Astrocyte of the hippocampus (primary cell): Measurements from ENCODE around the gene COIL.
"Not testable (repeated sequence)": the region's sequence is repeated elsewhere in the genome, so short reads cannot be mapped to it uniquely, and the experiment has no call there.

Source experiments
- DNase-seq: peaks from one replicate; pipeline ENCODE4 v3.0.0; 2011; ENCODE audit warnings: low read depth, low spot score

The COIL gene, protein sequence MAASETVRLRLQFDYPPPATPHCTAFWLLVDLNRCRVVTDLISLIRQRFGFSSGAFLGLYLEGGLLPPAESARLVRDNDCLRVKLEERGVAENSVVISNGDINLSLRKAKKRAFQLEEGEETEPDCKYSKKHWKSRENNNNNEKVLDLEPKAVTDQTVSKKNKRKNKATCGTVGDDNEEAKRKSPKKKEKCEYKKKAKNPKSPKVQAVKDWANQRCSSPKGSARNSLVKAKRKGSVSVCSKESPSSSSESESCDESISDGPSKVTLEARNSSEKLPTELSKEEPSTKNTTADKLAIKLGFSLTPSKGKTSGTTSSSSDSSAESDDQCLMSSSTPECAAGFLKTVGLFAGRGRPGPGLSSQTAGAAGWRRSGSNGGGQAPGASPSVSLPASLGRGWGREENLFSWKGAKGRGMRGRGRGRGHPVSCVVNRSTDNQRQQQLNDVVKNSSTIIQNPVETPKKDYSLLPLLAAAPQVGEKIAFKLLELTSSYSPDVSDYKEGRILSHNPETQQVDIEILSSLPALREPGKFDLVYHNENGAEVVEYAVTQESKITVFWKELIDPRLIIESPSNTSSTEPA

DNA sequence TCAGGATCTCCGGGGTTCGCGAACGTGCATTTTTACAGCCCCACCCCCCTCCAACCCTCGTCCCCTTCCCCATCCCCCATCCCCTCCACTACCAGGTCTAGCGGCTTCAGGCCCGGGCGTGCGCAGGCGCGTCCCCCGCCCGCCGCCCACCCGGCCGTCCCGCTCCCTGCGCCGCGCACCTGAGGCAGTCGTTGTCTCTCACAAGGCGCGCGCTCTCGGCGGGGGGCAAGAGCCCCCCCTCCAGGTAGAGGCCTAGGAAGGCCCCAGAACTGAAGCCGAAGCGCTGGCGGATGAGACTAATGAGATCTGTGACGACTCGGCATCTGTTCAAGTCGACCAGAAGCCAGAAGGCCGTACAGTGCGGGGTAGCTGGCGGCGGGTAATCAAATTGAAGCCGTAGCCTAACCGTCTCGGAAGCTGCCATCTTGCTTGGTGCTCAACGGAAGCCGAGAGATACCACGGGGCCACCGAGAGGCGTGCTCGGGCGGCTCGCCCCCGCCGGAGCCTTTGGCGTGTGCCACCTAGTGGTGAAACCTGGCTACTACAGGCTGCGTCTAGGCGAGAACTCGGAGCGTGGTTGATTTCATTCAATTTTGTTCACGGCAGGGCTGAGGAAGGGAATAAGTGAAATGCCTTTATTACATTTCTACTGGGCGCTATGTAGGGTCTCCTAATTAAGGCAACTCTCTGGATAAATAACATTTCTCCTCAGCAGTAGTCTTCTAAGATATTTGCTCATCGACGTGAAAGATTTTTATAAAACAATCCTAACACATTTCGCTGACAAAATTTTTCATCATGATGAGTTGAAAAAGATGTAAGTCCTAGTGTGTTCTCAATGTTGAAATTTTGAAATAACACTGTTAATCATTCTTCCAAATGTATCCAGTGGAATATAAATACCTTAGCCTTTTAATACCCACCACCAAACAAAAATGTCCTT, at the start of gene COIL:
Gene COIL (minus strand): TSS at position 455 of the 943 bp plus-strand sequence. CDS start 31 bp downstream, at position 424.
- DNase-seq, result peak; percentile 97

DNA sequence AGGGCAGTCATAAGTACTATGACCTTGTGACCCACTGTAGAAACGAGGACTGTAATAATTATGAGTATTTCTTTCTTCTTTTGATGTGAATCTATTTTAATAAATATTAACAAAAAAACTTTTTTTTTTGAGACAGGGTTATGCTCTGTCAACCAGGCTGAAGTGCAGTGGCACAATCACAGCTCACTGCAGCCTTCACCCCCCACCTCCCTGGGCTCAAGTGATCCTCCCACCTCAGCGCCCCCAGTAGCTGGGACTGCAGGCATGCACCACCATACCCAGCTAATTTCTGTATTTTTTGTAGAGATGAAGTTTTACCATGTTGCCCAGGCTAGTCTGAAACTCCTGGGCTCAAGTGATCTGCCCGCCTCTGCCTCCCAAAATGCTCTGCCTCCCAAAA, 49.6 kb upstream of the COIL start:
- no peak for DNase-seq

DNA sequence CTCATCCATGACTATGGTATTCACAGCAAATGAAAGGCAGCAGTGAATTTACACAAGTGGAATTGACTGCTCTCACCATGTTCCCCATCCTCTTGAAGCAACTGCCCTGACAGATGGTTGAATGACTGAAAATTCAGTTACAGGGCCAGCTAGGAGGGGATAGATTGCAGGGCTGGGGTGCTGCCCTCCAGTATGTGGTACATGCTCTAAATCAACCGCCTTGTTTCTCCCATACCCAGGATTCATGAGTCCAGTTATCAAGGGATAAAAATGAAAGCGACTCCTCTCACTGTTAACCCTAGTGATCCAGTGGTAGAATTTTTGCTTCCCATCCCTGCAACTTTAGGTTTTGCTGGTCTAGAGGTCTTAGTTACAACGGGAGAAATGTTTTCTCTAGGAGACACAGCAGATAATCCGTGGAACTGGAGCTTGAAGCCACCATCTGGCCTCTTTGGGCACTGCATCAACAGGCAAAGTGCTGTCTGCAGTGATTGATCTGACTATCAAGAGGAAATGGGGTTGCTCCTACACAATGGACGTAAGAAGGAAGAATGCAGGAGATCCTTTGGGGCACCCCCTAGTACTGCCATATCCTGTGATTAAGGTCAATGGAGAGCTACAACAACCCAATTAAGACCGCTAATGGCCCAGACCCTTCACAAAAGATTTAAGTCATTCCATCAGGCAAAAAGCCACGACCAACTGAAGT, 49.0 kb upstream of the COIL start:
- peak; percentile 51 for DNase-seq

DNA sequence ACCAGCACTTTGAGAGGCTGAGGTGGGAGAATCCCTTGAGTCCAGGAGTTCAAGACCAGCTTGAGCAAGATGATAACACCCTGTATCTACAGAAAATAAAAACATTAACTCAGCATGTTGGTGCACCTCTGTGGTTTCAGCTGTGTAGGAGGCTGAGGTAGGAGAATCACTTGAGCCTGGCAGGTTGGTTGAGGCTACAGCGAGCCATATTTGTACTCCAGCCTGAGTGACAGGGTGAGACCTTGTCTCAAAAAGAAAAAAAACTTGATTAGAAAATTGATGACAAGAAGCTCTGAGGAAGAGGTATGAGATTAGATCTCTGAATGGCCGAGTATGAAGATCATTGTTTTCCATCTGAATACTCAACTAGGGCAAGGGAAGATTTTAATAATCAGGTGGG, 48.1 kb upstream of the COIL start:
- DNase-seq, result no peak

DNA sequence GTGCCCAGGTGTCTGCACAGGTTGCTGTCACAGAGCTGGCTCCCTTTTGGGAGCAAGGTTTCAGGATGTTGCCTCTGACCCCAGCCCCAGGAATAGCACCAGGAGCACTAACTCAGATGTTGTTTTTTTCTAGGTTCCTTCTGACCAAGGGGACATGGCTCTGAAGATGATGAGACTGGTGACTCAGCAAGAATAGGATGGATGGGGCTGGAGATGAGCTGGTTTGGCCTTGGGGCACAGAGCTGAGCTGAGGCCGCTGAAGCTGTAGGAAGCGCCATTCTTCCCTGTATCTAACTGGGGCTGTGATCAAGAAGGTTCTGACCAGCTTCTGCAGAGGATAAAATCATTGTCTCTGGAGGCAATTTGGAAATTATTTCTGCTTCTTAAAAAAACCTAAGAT, 45.2 kb upstream of the COIL start:
- DNase-seq, result no peak

DNA sequence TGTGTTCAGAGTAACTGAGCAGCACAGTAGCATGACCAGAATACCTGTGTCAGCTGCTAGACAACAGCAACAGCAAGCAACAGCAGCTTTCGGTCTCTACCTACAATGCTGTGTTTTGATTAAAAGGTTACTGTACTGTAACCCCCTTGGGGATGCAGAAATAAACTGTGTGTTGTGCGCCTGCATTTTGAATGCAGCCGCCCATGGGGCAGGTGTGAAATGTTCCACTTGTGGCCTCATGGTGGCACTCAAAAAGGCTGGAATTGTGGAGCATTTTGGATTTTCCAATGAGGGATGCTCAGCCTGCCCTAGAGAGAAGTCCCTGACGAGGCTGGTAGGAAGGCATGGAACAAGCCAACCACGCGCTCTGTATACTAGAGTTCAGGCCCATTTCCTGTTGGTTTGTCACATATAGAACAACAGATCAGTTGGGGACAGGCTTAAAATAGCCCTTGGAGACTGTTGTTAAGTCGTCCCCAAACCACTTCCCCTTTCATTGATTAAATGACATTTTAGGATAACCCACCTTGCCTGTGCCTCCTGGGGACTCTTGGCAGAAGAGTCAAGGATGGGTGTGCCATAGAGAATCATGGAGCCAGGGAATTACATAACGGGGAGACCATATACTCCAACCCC, 44.2 kb upstream of the COIL start:
- DNase-seq, result no peak

DNA sequence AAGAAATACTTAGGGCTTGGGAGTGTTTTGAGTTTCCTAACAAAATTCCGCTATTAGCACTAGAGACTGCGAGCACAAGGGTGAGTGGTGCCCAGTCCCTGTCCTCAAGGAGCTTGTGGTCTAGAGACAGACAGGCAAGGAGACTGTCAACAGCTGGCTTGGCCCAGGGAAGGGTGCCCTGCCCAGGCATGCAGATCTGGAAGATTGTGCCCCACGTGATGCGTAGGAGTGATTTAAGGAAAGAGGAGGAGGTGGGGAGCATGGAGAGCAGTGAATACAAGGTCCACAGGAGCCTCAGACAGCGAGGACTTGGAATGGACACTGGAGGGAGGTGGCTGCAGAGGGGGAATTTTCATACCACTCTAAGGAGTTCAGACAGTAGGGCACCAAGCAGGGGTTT, 42.1 kb upstream of the COIL start:
- no peak for DNase-seq

DNA sequence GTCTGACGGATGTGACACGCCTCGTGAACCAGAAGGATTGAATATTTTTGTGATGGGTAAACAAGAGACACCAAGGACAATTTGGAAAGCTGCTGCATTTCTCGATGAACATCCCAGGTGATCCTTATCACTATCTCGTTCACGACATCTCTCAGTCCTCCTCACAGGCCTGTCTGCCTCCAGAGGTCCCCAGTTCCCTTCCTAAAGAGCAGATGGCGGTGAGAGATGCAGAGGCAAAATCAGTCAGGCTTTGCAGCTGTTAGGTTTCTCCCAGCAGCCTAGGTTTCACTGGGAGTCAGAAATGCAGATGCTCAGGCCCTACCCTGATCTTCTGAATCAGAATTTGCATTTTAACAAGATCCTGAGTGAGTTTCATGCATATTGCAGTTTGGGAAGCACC, 40.7 kb upstream of the COIL start:
- no peak for DNase-seq

DNA sequence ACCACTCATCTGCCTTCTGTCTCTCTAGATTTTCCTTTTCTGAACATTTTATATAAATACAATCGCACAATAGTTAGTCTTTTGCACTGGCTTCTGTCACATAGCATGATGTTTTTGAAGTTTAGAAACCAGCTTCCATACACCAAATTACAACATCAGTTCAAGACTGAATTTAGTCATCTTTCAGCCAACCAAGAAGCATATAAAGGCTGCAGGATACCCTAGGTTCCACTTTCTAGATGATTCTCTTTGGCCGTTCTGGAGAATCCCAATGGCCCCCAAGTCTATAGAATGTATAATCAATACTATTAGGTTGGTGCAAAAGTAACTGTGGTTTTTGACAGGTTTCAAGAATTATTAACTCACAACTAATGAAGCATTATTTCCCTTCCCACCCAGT, 36.5 kb upstream of the COIL start:
- no peak for DNase-seq

DNA sequence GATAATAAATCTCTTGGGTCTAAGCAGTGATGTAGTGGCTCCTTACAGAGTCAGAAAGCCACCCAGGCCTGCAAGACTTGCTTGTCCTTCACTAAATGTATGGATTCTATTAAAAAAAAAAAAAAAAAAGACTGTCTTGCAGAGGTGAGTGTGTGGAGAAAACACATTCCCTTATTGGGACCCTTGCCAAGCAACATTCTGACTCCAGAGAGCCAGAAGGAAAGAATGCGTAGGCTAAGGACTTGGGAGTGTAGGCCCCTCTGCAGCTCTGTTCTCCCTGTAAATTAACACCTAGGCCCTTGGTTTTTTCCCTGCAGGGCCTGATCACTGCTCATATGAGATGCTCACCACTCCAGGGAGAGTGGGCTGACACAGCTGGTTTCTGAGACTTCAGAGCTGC, 34.9 kb upstream of the COIL start:
- peak; percentile 55 for DNase-seq

DNA sequence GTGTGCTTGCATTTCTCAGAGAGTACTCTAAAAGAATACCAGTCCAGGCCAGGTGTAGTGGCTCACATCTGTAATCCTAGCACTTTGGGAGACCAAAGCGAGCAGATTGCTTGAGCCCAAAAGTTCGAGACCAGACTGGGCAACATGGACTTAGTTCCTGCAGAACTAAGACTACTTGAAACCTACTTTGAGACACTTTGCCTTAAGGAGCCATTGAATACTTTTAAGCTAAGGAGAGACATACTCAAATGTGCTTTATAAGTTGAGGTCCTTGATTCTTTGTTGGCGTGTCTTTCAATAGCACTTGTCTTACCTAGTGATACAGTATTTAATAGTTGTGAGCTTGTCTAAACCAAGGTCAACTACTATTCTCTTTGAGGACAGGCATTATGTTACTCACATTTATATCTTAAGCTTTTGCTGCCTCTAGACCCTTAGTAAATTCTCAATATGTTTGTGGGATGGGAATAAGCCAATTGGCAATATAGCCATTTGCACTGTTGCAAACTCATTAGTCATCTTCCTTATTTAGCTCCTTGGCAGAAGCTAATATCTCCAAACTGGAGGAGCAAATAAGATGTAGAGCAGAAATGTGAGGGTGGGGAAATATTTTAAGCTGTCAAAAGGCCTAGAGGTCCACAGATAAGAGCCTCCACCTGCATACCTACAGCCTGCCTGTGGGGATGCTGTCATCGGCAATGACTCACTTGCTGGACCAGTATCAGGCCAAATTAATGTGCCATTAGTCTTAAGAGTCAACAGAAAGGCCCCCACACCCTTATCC, 33.4 kb upstream of the COIL start:
- peak; percentile 65 for DNase-seq

DNA sequence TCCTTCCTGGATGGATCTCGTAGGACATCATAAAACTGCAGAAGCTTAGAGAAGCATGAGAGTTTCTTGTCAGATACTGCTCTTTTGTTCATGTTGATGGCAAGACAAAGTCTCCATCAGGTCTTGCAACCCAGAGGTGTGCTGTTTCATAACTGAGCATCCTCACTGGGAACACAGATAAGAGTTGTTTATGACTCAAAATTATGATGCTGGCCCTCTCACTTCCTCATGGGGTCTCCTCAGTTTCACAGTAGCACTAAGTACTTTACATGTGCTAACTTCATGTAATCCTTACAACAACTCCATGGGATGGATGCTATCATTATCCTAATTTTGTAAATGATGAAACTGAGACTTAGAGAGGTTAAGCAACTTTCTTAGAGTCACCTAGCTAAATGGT, 31.5 kb upstream of the COIL start:
- DNase-seq, result no peak

DNA sequence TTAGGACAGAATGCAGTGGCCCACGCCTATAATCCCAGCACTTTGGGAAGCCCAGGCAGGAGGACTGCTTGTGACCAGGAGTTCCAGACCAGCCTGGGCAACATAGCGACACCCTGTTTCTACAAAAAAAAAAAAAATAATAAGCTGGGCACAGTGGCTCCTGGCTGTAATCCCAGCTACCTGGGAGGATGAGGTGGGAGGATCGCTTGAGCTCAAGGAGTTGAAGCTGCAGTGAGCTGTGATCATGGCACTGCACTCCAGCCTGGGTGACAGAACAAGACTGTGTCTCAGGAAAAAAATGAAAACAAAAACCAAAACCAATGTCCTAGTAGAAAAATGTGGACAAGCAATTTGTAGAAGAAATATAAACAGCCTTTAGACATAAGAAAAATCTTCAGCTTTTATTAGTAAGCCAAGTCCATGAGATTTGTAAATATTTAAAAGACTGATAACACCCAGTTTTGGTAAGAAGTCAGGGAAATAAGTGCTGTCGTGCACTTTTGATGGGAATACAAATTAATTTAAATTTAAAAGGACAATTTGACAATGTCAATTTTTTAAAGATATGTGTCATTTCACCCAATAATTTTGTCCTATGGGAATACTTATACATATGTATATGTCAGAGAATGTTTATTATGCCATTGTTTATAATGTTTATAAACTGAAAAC, 28.2 kb upstream of the COIL start:
- DNase-seq, result no peak

DNA sequence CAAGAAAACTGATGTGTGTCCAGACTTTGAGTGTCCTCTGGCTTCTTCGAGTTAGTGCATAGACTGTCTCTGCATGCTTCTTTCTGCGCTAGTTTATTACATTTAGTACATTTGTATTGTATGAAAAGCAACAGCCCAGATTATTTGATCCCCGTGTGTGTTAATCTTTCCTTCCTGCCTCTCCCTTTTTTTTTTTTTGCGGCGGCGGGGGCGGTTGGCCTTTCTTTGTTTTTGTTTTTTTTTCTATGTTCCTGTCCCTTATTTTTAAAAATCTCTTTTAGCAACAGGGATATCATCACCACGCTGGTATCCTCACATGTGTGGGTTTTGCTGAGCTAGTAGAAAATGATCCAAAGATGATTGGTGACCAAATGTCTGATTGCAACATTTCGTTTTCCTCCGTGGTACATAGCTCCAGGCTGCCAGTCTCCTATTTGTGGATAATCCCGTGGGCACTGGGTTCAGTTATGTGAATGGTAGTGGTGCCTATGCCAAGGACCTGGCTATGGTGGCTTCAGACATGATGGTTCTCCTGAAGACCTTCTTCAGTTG, 26.5 kb upstream of the COIL start:
- no peak for DNase-seq

DNA sequence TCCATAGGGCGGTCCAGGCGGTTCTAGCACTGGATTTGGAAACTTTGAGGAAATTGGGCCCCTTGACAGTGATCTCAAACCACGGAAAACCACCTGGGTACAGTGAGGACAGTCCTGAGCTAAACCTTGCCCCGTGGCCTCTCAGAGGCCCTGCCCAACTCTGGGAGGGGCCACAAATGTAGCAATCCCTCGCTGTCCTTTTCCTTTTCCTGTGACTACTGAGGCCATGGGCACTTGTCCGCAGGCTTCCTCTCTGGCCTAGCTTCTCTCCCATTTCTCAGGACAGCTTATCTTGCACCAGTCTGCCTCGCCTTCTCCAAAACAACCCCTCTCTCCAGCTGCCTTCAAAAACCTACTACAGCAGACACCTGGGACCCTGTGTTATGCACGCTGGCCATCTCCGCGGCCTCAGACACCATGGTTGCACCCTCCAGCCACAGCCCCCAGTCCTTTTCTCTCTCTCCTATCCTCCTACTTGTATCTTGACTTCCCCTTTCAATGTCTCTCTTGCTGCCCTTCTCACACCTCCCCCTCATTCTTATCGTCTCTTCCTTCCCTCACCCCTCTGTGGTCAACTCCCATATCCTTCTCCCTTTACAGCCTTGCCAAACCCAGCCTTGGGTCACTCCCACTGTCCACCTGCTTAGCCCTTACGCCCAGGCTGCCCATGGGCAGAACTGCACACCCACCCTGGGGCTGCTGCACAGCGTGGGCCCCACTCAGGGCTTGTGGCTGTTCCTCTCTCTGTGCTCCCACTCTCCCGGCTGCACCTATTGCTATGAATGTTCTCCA, 24.7 kb upstream of the COIL start:
- no peak for DNase-seq

DNA sequence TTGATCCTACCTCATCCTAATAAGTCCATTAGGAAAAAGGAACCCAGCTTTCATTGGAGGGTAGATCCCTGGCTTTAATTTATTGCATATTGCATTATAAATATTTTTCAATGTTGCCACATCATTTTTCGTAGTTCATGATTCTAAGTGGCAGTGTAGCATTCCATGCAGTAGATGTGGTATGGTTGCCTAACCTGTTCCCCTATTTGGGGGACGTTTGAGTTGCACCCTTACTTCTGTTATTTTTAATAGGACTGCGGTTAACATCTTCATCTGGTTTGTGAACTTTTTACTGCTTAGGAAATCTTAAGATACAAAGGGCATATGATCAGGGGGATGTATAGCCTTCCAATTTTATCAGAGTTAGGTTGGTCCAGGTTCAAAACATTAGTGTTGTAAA, 22.5 kb upstream of the COIL start:
- no peak for DNase-seq

DNA sequence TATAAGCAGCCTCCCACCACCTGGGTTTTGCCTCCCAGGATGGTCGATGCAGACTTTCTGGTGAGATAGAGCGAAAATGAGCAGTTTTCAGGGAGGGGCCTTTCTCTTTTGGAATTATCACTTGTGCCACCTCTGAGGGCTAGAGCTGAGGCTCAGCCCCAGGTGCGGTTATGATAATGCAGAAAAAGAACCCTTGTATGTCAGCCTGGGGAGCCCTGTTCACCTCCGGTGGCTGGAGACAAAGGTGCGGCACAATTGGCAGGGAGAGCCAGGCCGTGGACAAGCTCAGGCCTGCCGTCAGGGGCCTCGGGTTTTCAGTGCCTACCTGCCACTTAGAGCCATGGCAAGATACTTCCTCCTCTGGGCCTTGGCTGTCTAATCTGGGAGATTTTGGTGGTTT, 21.5 kb upstream of the COIL start:
- no peak for DNase-seq

DNA sequence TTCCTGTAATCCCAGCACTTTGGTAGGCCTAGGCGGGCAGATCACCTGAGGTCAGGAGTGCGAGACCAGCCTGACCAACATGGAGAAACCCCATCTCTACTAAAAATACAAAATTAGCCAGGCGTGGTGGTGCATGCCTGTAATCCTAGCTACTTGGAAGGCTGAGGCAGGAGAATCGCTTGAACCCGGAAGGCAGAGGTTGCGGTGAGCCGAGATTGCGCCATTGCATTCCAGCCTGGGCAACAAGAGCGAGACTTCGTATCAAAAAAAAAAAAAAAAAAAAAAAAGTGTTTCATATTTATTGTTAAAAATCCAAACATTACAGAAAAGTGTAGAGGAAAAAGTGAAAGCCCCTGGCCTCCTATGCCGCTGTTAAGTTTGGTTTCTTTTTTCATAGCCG, 19.7 kb upstream of the COIL start:
- not testable (repeated sequence) for DNase-seq

DNA sequence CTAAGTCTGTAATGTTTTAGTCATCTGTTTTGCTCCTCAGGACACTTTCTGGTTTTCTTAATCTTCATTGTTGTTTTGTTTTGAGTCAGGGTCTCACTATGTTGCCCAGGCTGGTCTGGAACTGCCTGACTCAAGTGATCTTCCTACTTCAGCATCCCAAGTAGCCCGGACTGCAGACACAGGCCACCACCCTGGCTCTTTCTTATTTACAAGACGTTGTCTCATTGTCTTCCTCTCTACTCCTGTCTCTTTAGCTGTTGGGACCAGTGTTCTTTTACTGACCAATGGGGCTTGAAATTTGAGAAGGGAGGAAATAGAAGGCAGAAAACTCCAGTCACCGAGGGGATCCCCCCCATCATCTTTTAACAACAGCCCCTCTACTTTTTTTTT, 18.2 kb upstream of the COIL start:
- no peak for DNase-seq
